Upper lobe of left lung (tissue), 4 donors: ENCODE data around the gene PCYT1A.
"Not testable (repeated sequence)": the region's sequence is repeated elsewhere in the genome, so short reads cannot be mapped to it uniquely, and the experiment has no call there.

Experiments
- CTCF ChIP-seq, 6 experiments: fragments of 450-650 bp in 4 of 6; fragments of 200-600 bp in 2 of 6; sonication (generic) in 2 of 6; IDR thresholded peaks; one replicate each; pipeline ENCODE4 v1.5.1; 2016 to 2019; ENCODE audit warnings: antibody characterized with exemption in 6 of 6
- EP300 ChIP-seq, 4 donors: sonication (generic); formaldehyde crosslinking; IDR thresholded peaks; one replicate each; pipeline ENCODE4 v1.5.1; 2017; ENCODE audit warnings: antibody characterized with exemption in 4 of 4, control low read depth in 2 of 4
- POLR2A ChIP-seq, 4 donors: fragments of 450-650 bp; IDR thresholded peaks; one replicate each; pipeline ENCODE4 v1.5.1; 2016 to 2017; ENCODE audit warnings: antibody characterized with exemption in 4 of 4, mild to moderate bottlenecking in 2 of 4
- POLR2AphosphoS5 ChIP-seq, 2 donors: sonication (generic); formaldehyde crosslinking; IDR thresholded peaks; one replicate each; pipeline ENCODE4 v1.5.1; 2017; ENCODE audit warnings: antibody characterized with exemption in 2 of 2

DNA sequence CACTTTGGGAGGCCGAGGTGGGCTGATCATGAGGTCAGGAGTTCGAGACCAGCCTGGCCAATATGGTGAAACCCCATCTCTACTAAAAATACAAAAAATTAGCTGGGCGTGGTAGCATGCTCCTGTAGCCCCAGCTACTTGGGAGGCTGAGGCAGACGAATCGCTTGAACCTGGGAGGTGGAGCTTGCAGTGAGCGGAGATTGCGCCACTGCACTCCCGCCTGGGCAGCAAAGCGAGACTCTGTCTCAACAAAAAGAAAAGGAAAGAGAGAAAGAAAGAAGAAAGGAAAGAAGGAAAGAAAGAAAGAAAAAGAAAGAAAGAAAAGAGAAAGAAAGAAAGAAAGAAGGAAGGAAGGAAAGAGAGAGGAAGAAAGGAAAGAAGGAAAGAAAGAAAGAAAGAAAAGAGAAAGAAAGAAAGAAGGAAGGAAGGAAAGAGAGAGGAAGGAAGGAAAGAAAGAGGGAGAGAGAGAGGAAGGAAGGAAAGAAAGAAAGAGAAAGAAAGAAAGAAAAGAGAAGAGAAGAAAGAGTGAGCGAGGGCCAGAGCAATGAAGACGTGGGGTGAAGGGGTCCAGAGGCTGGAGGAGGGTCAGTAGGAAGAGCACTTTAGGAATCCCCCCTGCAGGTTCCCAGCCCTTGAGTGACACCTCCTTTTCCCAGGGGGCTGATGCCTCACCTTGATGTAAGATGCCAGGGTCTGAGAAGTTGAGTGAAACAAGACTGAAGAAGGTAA, 77.4 kb downstream of the PCYT1A start:
- not testable (repeated sequence) for TF ChIP-seq POLR2AphosphoS5, CTCF, POLR2A, EP300 (IDR thresholded peaks at IDR 0.05)
